Activated CD4-positive, alpha-beta T cell treated with anti-CD3 and anti-CD28 coated beads for 4 hours (primary cell): ENCODE measurements around the gene EIF4G2.

Experiments
- DNase-seq, 2 donors: peaks; one replicate each; pipeline ENCODE4 v3.0.0-alpha.2; 2020

Gene EIF4G2

DNA sequence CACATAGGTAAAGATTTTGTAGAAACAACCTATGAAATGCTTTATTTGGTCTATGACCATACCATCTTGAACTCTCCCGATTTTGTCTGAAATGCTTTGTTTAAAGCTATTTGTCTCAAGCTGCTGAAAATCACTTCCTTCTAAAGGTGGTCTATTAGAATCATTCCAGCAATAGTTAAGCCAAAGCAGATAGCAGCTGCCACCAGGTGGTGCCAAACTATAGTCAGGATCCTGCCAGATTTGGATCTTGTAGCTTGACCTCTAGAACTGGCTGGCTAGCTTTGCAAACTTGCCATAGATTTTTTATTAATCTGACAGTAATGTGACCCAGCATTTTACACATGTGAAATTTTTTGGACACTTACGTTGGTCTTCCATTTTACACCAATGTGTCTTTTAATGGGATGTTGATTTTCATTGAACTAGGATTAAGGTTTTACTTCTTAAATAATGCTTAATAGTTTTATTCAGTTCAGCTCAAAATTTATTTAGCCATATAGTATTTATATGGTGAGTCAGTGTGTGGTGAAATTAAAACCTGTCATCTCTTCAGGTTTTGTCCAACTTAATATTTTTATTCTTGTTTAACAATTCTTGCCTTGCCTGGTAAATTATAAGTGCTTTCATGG is 38.0 kb downstream of the EIF4G2 start:
- DNase-seq, result no peak

- DNase-seq, result no peak
These were observed 44.3 kb downstream of the EIF4G2 start for GRCh38 chr11:10764412-10764811.

GRCh38 chr11:10763766-10764165 is 45.0 kb downstream of the EIF4G2 start:
- DNase-seq, result no peak

DNA sequence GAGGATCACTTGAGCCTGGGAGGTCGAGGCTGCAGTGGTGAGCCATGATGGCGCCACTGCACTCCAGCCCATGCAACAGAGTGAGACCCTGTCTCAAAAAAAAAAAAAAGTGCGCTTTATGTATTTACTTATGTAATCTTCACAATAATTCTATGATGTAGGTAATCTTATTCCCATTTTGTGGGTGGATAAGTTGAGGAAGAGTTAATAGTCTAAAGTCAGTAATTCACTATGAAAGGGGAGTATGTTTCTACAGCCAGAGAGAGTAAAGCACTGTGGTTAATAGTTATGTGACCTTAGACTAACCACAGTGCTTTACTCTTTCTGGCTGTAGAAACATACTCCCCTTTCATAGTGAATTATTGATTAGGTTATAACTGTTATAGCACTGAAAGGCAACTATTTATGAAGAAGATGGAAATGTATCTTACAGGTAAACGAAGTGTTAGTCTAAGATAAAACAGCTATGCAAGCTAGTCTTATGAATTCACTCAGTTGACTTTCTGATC is 45.8 kb downstream of the EIF4G2 start:
- DNase-seq, result no peak

GRCh38 chr11:10762185-10762584 is 46.5 kb downstream of the EIF4G2 start:
- no peak for DNase-seq

DNA sequence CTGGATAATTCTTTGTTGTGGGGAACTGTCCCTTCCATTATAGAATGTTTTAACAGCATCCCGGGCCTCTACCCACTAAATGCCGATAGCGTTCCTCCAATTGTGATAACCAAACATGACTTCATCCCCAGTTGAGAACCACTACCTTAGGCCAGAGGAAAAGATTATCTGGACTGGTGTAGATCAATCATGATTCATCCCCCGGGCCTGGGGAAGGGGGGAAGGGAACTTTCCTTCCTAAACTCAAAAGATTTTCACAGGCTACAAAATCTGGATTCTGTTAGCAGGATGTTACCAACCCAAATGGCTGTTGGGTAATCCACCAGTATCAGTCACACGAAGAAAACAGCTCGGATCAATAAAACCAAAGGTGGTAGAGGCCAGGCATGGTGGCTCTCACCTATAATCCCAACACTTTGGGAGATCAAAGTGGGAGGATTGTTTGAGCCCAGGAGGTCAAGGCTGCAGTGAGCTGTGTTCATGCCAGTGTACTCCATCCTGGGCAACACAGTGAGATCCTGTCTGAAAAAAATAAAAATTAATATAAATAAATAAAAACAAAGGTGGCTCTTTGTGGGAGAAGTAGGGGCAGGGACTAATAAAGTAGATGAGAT is 47.5 kb downstream of the EIF4G2 start:
- no peak for DNase-seq

GRCh38 chr11:10758957-10759356 is 49.8 kb downstream of the EIF4G2 start:
- DNase-seq, result no peak

GRCh38 chr11:10752486-10752885 is 56.2 kb downstream of the EIF4G2 start:
- no peak for DNase-seq

- DNase-seq, result no peak
These were observed 56.7 kb downstream of the EIF4G2 start for GRCh38 chr11:10752061-10752460.

GRCh38 chr11:10751581-10751940 is 57.2 kb downstream of the EIF4G2 start:
- DNase-seq, result peak in 1 of 2 donors; percentile 8

- DNase-seq, result peak; percentile 83 to 85
These were observed 57.7 kb downstream of the EIF4G2 start, which contains the start of gene CTR9 for GRCh38 chr11:10750838-10751580. CTR9 (plus strand) TSS chr11:10751246; CDS start chr11:10751413, 167 bp downstream.

GRCh38 chr11:10749476-10749875 is 59.2 kb downstream of the EIF4G2 start:
- DNase-seq, result no peak

- no peak for DNase-seq
These were observed 61.0 kb downstream of the EIF4G2 start for GRCh38 chr11:10747733-10748132.
